MG63 (cell line): ENCODE measurements around the gene PLEKHJ1. TPM values are rescaled to one million over a fixed set of nuclear protein-coding genes. Genes with fewer than 3 reads are reported as not detected.

ENCODE experiments used
- DNase-seq: peaks from one replicate; pipeline ENCODE4 v3.0.0-alpha.2; 2020
- H3K27me3 ChIP-seq: fragments of 250-450 bp; sonication (Bioruptor Pico); 2 replicates; pipeline ENCODE4 v1.5.1; 2020; ENCODE audit warnings: mild to moderate bottlenecking, moderate library complexity
- H3K36me3 ChIP-seq: fragments of 250-450 bp; sonication (Bioruptor Pico); 2 replicates; pipeline ENCODE4 v1.5.1; 2020; ENCODE audit warnings: mild to moderate bottlenecking, moderate library complexity
- H3K4me3 ChIP-seq: fragments of 250-450 bp; sonication (Bioruptor Pico); 2 replicates; pipeline ENCODE4 v1.5.1; 2020; ENCODE audit warnings: mild to moderate bottlenecking, moderate library complexity
- H3K9me3 ChIP-seq: fragments of 250-450 bp; sonication (Bioruptor Pico); 2 replicates; pipeline ENCODE4 v1.5.1; 2020; ENCODE audit warnings: mild to moderate bottlenecking, moderate library complexity
- total RNA-seq: library from RNA; depleted of rRNA; stranded (reverse); fragments of >200 nt; shearing (Covaris generic); gene quantifications from 2 replicates; pipeline ENCODE4 v1.2.3, GENCODE V29; 2014; ENCODE audit warnings: low replicate concordance

Gene PLEKHJ1
- total RNA-seq, 1 experiment from 2014 or later: 25.6 TPM

- no peaks in the 10 kb centered on the region for H3K27me3 ChIP-seq
- no peaks in the 10 kb centered on the region for H3K9me3 ChIP-seq
- no peak overlapping the region for H3K4me3 ChIP-seq
- peaks cover 5% of the 10 kb centered on the region; the same call in 1 of the 2 replicates for H3K36me3 ChIP-seq
- no peak for DNase-seq
Observed at GRCh38 chr19:2221250-2221831, 14.8 kb downstream of the PLEKHJ1 start.

- H3K4me3 ChIP-seq: no peak overlapping the region
- no peaks in the 10 kb centered on the region for H3K9me3 ChIP-seq
- H3K36me3 ChIP-seq: peaks cover 7% of the 10 kb centered on the region; the same call in 1 of the 2 replicates
- no peak for DNase-seq
- H3K27me3 ChIP-seq: no peaks in the 10 kb centered on the region
Observed at GRCh38 chr19:2219726-2220125, 16.4 kb downstream of the PLEKHJ1 start.

GRCh38 chr19:2217591-2217990 is 18.5 kb downstream of the PLEKHJ1 start:
- no peak for DNase-seq
- Histone ChIP-seq H3K9me3 (no peaks in the 10 kb centered on the region), H3K27me3 (no peaks in the 10 kb centered on the region), H3K4me3 (no peak overlapping the region), H3K36me3 (peaks cover 5% of the 10 kb centered on the region; the same call in 1 of the 2 replicates)

GRCh38 chr19:2216361-2217225 is 19.5 kb downstream of the PLEKHJ1 start:
- H3K36me3 ChIP-seq: peaks cover 2% of the 10 kb centered on the region; the same call in 1 of the 2 replicates
- no peak overlapping the region for H3K4me3 ChIP-seq
- H3K9me3 ChIP-seq: no peaks in the 10 kb centered on the region
- no peaks in the 10 kb centered on the region for H3K27me3 ChIP-seq
- no peak for DNase-seq

- DNase-seq: no peak
- Histone ChIP-seq H3K27me3 (no peaks in the 10 kb centered on the region), H3K4me3 (no peak overlapping the region), H3K9me3 (no peaks in the 10 kb centered on the region), H3K36me3 (peaks cover 2% of the 10 kb centered on the region; the same call in 1 of the 2 replicates)
Observed at GRCh38 chr19:2215281-2215751, 20.8 kb downstream of the PLEKHJ1 start.

GRCh38 chr19:2214251-2214650 is 21.9 kb downstream of the PLEKHJ1 start:
- Histone ChIP-seq H3K9me3 (no peaks in the 10 kb centered on the region), H3K36me3 (peaks cover 2% of the 10 kb centered on the region; the same call in 1 of the 2 replicates), H3K27me3 (no peaks in the 10 kb centered on the region), H3K4me3 (no peak overlapping the region)
- DNase-seq: no peak

- H3K4me3 ChIP-seq: no peak overlapping the region
- peaks cover 2% of the 10 kb centered on the region; the same call in 1 of the 2 replicates for H3K36me3 ChIP-seq
- no peaks in the 10 kb centered on the region for H3K27me3 ChIP-seq
- no peaks in the 10 kb centered on the region for H3K9me3 ChIP-seq
- no peak for DNase-seq
Observed at GRCh38 chr19:2213799-2214198, 22.3 kb downstream of the PLEKHJ1 start.

- H3K4me3 ChIP-seq: no peak overlapping the region
- no peaks in the 10 kb centered on the region for H3K27me3 ChIP-seq
- H3K9me3 ChIP-seq: no peaks in the 10 kb centered on the region
- H3K36me3 ChIP-seq: peaks cover 2% of the 10 kb centered on the region; the same call in 1 of the 2 replicates
- no peak for DNase-seq
Observed at GRCh38 chr19:2212861-2213711, 23.0 kb downstream of the PLEKHJ1 start.

GRCh38 chr19:2210987-2211740 is 25.0 kb downstream of the PLEKHJ1 start:
- Histone ChIP-seq H3K36me3 (peaks cover 4% of the 10 kb centered on the region; the same call in 1 of the 2 replicates), H3K9me3 (no peaks in the 10 kb centered on the region), H3K4me3 (no peak overlapping the region), H3K27me3 (no peaks in the 10 kb centered on the region)
- no peak for DNase-seq

- H3K27me3 ChIP-seq: no peaks in the 10 kb centered on the region
- no peak overlapping the region for H3K4me3 ChIP-seq
- peaks cover 2% of the 10 kb centered on the region; the same call in 1 of the 2 replicates for H3K36me3 ChIP-seq
- H3K9me3 ChIP-seq: no peaks in the 10 kb centered on the region
- no peak for DNase-seq
Observed at GRCh38 chr19:2210206-2210605, 25.9 kb downstream of the PLEKHJ1 start.

GRCh38 chr19:2209408-2209807 is 26.7 kb downstream of the PLEKHJ1 start:
- Histone ChIP-seq H3K4me3 (no peak overlapping the region), H3K9me3 (no peaks in the 10 kb centered on the region), H3K36me3 (peaks cover 2% of the 10 kb centered on the region; the same call in 1 of the 2 replicates), H3K27me3 (no peaks in the 10 kb centered on the region)
- no peak for DNase-seq

GRCh38 chr19:2208975-2209374 is 27.2 kb downstream of the PLEKHJ1 start:
- Histone ChIP-seq H3K36me3 (peaks cover 2% of the 10 kb centered on the region; the same call in 1 of the 2 replicates), H3K27me3 (no peaks in the 10 kb centered on the region), H3K4me3 (no peak overlapping the region), H3K9me3 (no peaks in the 10 kb centered on the region)
- DNase-seq: no peak

- no peak for DNase-seq
- Histone ChIP-seq H3K4me3 (no peak overlapping the region), H3K36me3 (peaks cover 2% of the 10 kb centered on the region; the same call in 1 of the 2 replicates), H3K27me3 (no peaks in the 10 kb centered on the region), H3K9me3 (no peaks in the 10 kb centered on the region)
Observed at GRCh38 chr19:2207991-2208860, 27.9 kb downstream of the PLEKHJ1 start.

GRCh38 chr19:2207008-2207407 is 29.1 kb downstream of the PLEKHJ1 start:
- Histone ChIP-seq H3K4me3 (no peak overlapping the region), H3K9me3 (no peaks in the 10 kb centered on the region), H3K27me3 (no peaks in the 10 kb centered on the region), H3K36me3 (peaks cover 2% of the 10 kb centered on the region; the same call in 1 of the 2 replicates)
- DNase-seq: no peak

- Histone ChIP-seq H3K36me3 (no peaks in the 10 kb centered on the region; the same call in 1 of the 2 replicates), H3K4me3 (no peak overlapping the region), H3K27me3 (no peaks in the 10 kb centered on the region), H3K9me3 (no peaks in the 10 kb centered on the region)
- DNase-seq: no peak
Observed at GRCh38 chr19:2202366-2202765, 33.8 kb downstream of the PLEKHJ1 start.
